DOHH2 (cell line): ENCODE data around the gene MTMR2.

Experiments
- H3F3A ChIP-seq: fragments of 200-600 bp; sonication (generic), shearing (Covaris generic); 2 replicates; pipeline ENCODE4 v1.6.0; 2016; ENCODE audit warnings: antibody characterized with exemption, mild to moderate bottlenecking; ENCODE audit not compliant: control insufficient read depth, insufficient read depth
- H3K27ac ChIP-seq: fragments of 200-600 bp; sonication (generic); 2 replicates; pipeline ENCODE4 v1.5.1; 2014; ENCODE audit warnings: low read depth, mild to moderate bottlenecking, low read length, moderate library complexity
- H3K27me3 ChIP-seq: fragments of 200-600 bp; sonication (generic); 2 replicates; pipeline ENCODE4 v1.6.1; 2014; ENCODE audit warnings: mild to moderate bottlenecking, low read length, mixed read lengths; ENCODE audit not compliant: control insufficient read depth
- H3K36me3 ChIP-seq: fragments of 200-600 bp; sonication (generic); 2 replicates; pipeline ENCODE4 v1.6.1; 2014; ENCODE audit warnings: mild to moderate bottlenecking, low read length, moderate library complexity, mixed read lengths; ENCODE audit not compliant: control insufficient read depth
- H3K4me1 ChIP-seq: fragments of 200-600 bp; sonication (generic); 2 replicates; pipeline ENCODE4 v1.6.1; 2014; ENCODE audit warnings: mild to moderate bottlenecking, low read length, mixed read lengths; ENCODE audit not compliant: control insufficient read depth
- H3K4me2 ChIP-seq: fragments of 200-600 bp; sonication (generic); 2 replicates; pipeline ENCODE4 v1.6.0; 2014; ENCODE audit warnings: mild to moderate bottlenecking, low read length, moderate library complexity
- H3K4me3 ChIP-seq: fragments of 200-600 bp; sonication (generic); 2 replicates; pipeline ENCODE4 v1.5.1; 2014; ENCODE audit warnings: mild to moderate bottlenecking, low read length, mixed read lengths
- H3K79me2 ChIP-seq: fragments of 200-600 bp; sonication (generic); 2 replicates; pipeline ENCODE4 v1.6.1; 2014; ENCODE audit warnings: mild to moderate bottlenecking, low read length, mixed read lengths; ENCODE audit not compliant: control insufficient read depth
- H3K9me2 ChIP-seq: fragments of 200-600 bp; sonication (generic); replicated peaks from 2 replicates; pipeline ENCODE4 v1.6.1; 2014; ENCODE audit warnings: mild to moderate bottlenecking, low read length, mixed read lengths; ENCODE audit not compliant: control insufficient read depth
- H3K9me3 ChIP-seq: fragments of 200-600 bp; sonication (generic); 2 replicates; pipeline ENCODE4 v1.6.1; 2014; ENCODE audit warnings: antibody characterized with exemption, low read length, mixed read lengths; ENCODE audit not compliant: control insufficient read depth, insufficient read depth
- H4K20me1 ChIP-seq: fragments of 200-600 bp; sonication (generic); 2 replicates; pipeline ENCODE4 v1.6.0; 2014; ENCODE audit warnings: low read depth, mild to moderate bottlenecking, antibody characterized with exemption, low read length, moderate library complexity; ENCODE audit not compliant: control insufficient read depth, insufficient read depth
- EZH2phosphoT487 ChIP-seq: fragments of 200-600 bp; sonication (generic); IDR thresholded peaks from 2 replicates; pipeline ENCODE4 v1.6.1; 2017; ENCODE audit warnings: borderline replicate concordance, mild to moderate bottlenecking, antibody characterized with exemption, low read length, moderate library complexity, mixed read lengths
- TF ChIP-seq, protein P1 (sequence below): fragments of 200-600 bp; sonication (generic); IDR thresholded peaks from one replicate; pipeline ENCODE4 v1.5.1; 2014; ENCODE audit warnings: antibody characterized with exemption, mild to moderate bottlenecking, low read depth, low read length; ENCODE audit not compliant: poor library complexity, severe bottlenecking

Gene MTMR2

DNA sequence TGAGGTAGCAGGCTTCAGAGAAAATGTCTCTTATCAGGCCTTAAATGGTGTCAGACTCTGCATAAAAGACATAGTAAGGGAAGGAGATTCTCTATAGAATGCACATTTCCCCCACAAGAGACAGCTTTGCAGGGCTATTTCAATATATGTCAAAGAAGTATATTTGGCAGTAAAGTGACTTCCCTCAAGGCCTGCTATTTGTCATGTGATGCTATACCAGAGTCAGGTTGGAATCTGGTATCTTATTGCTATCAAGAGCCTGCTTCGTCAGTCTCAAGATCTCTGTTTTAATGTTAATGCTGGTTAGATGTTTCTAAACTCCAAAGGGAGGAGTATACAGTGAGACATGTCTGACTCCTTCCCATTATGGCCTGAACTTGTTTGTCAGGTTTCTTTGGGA is 40.4 kb upstream of the MTMR2 start:
- Histone ChIP-seq H3K36me3 (no peaks in the 10 kb centered on the region), H3F3A (no peaks in the 10 kb centered on the region), H3K9me2 (no peaks in the 10 kb centered on the region), H3K4me3 (no peak overlapping the region), H3K27me3 (peaks cover 3% of the 10 kb centered on the region), H3K9me3 (no peaks in the 10 kb centered on the region), H3K27ac (no peak overlapping the region), H4K20me1 (no peaks in the 10 kb centered on the region), H3K79me2 (no peaks in the 10 kb centered on the region), H3K4me2 (no peak overlapping the region), H3K4me1 (no peaks in the 10 kb centered on the region)
- TF ChIP-seq, protein P1, sequence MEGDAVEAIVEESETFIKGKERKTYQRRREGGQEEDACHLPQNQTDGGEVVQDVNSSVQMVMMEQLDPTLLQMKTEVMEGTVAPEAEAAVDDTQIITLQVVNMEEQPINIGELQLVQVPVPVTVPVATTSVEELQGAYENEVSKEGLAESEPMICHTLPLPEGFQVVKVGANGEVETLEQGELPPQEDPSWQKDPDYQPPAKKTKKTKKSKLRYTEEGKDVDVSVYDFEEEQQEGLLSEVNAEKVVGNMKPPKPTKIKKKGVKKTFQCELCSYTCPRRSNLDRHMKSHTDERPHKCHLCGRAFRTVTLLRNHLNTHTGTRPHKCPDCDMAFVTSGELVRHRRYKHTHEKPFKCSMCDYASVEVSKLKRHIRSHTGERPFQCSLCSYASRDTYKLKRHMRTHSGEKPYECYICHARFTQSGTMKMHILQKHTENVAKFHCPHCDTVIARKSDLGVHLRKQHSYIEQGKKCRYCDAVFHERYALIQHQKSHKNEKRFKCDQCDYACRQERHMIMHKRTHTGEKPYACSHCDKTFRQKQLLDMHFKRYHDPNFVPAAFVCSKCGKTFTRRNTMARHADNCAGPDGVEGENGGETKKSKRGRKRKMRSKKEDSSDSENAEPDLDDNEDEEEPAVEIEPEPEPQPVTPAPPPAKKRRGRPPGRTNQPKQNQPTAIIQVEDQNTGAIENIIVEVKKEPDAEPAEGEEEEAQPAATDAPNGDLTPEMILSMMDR, result no peak
- TF ChIP-seq EZH2phosphoT487, result no peak

DNA sequence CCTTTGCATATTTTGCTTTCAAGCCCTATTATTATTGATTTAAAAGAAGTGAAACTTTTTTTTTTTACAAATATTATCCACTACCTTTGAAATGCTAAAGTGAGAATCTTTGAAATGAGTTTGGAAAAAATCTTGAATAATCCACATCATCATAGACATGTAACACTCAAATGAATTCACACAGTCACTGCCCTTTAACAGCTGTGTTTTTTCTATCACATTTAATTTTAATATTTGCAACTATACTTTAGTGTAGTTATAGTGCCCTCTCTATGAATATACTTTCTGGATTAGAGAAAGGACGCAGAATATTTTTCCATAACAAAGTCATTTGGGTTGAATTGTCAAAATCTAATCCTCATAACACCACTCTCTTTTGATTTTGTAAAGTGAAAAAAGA is 37.9 kb upstream of the MTMR2 start:
- Histone ChIP-seq H3K27me3 (peaks cover 3% of the 10 kb centered on the region), H3K4me2 (no peak overlapping the region)
- TF ChIP-seq, protein P1, result no peak
- no peak for TF ChIP-seq EZH2phosphoT487

DNA sequence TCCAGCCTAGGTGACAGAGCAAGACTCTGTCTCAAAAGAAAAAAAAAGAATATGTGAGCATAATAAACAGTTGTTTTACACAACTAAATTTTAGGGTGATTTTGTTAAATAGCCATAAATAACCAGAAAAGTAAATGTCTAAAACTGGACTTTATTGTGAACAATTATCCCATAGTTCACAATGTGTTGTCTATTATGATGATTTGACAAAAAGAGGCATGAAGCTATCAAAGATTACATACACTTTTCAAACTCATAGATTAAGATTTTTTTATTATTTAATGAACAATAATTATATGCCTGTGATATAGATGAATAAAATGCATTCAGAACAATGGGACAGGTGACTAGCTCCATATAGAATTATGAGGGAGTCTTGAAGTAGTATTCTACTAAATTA is 27.0 kb upstream of the MTMR2 start:
- H4K20me1 ChIP-seq, result no peaks in the 10 kb centered on the region
- H3K36me3 ChIP-seq, result no peaks in the 10 kb centered on the region
- H3K27me3 ChIP-seq, result no peaks in the 10 kb centered on the region
- no peak overlapping the region for H3K4me3 ChIP-seq
- no peak overlapping the region for H3K27ac ChIP-seq
- H3K79me2 ChIP-seq, result no peaks in the 10 kb centered on the region
- H3K9me3 ChIP-seq, result 0 out of 2 replicates have a peak, but pooled peaks cover 6% of the 10 kb centered on the region
- H3F3A ChIP-seq, result no peaks in the 10 kb centered on the region
- TF ChIP-seq, protein P1, result no peak
- no peak for TF ChIP-seq EZH2phosphoT487
- no peaks in the 10 kb centered on the region for H3K4me1 ChIP-seq
- no peaks in the 10 kb centered on the region for H3K9me2 ChIP-seq
- no peak overlapping the region for H3K4me2 ChIP-seq

More for the DNA sequence above, 37.9 kb upstream of the MTMR2 start:
- Histone ChIP-seq H3F3A (no peaks in the 10 kb centered on the region), H3K9me2 (no peaks in the 10 kb centered on the region), H3K27ac (no peak overlapping the region), H3K4me3 (no peak overlapping the region), H3K4me1 (no peaks in the 10 kb centered on the region), H3K36me3 (no peaks in the 10 kb centered on the region), H3K9me3 (no peaks in the 10 kb centered on the region), H3K79me2 (no peaks in the 10 kb centered on the region), H4K20me1 (no peaks in the 10 kb centered on the region)
